Measurements from ENCODE around the gene ULK3. TPM values are rescaled to one million over a fixed set of nuclear protein-coding genes. Genes with fewer than 3 reads are reported as not detected.

ULK3 gene
- total and polyA plus RNA-seq, 11 donors: 22.6 to 39.3 (median 29.3) TPM

- TF ChIP-seq POLR2A (IDR thresholded peaks at IDR 0.05) (no peak), CTCF (IDR thresholded peaks at IDR 0.05) (no peak)
- 86 to 89% (median 88%) methylated on average over 5 of the region's 5 CpGs for WGBS, 4 donors
- intact Hi-C loops (cut with DNase I): no loop called here
- peaks cover 0 to 45% (median 12%) of the 10 kb centered on the region in 12 donors for H3K4me1 ChIP-seq
- no peaks in the 10 kb centered on the region for H3K27me3 ChIP-seq
- no peak overlapping the region for H3K4me3 ChIP-seq
- no peak for ATAC-seq
- peak overlapping the region in 1 of 12 donors; percentile 49 for H3K27ac ChIP-seq
- peaks cover 0 to 4% (median 0%) of the 10 kb centered on the region in 12 donors for H3K9me3 ChIP-seq
- DNase-seq: peak in 1 of 5 donors; percentile 2
- no peaks in the 10 kb centered on the region for H3K36me3 ChIP-seq
These were observed 42.5 kb upstream of the ULK3 start for GRCh38 chr15:74885461-74885860.

- H3K27me3 ChIP-seq: no peaks in the 10 kb centered on the region
- peaks cover 0 to 41% (median 10%) of the 10 kb centered on the region in 12 donors for H3K4me1 ChIP-seq
- H3K36me3 ChIP-seq: no peaks in the 10 kb centered on the region
- no peak for ATAC-seq
- H3K9me3 ChIP-seq: peaks cover 0 to 4% (median 0%) of the 10 kb centered on the region in 12 donors
- peak in 1 of 5 donors; percentile 5 for DNase-seq
- 78 to 86% (median 81%) methylated on average over 4 of the region's 4 CpGs for WGBS, 4 donors
- intact Hi-C loops (cut with DNase I): no loop called here
- no peak for TF ChIP-seq CTCF (IDR thresholded peaks at IDR 0.05)
- TF ChIP-seq POLR2A (IDR thresholded peaks at IDR 0.05): no peak
- peak overlapping the region in 1 of 12 donors; percentile 27 for H3K27ac ChIP-seq
- H3K4me3 ChIP-seq: no peak overlapping the region
These were observed 41.7 kb upstream of the ULK3 start for GRCh38 chr15:74884428-74885223.

- ATAC-seq (no peak), DNase-seq (no peak)
- Histone ChIP-seq H3K4me3 (no peak overlapping the region), H3K27me3 (no peaks in the 10 kb centered on the region), H3K27ac (no peak overlapping the region), H3K9me3 (peaks cover 0 to 4% (median 0%) of the 10 kb centered on the region in 12 donors), H3K36me3 (no peaks in the 10 kb centered on the region), H3K4me1 (peaks cover 0 to 29% (median 0%) of the 10 kb centered on the region in 12 donors)
- intact Hi-C loops (cut with DNase I): no loop called here
- TF ChIP-seq CTCF (IDR thresholded peaks at IDR 0.05) (no peak), POLR2A (IDR thresholded peaks at IDR 0.05) (no peak)
- 90 to 97% (median 96%) methylated on average over 6 of the region's 6 CpGs for WGBS, 4 donors
These were observed 39.6 kb upstream of the ULK3 start for GRCh38 chr15:74882528-74882927.

DNA sequence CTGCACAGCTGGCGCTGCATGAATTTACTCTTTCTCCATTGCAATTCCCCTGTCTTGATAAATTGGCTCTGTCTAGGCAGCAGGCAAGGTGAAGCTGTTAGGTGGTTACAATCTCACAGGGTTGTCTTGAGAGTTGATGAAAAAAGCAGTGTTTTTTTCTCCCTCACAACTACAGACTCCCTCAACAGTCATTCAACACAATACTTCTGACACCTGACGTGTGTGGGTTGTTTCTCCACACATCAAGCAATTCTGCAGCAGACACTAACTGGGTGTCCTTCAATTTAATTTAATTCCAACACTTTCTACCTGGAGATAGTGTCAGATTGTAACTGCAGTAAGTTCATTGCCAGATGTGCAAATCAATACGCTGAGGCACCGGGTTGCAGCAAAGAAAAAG, 35.3 kb upstream of the ULK3 start:
- Histone ChIP-seq H3K36me3 (no peaks in the 10 kb centered on the region), H3K9me3 (peaks cover 0 to 4% (median 0%) of the 10 kb centered on the region in 12 donors), H3K27me3 (no peaks in the 10 kb centered on the region), H3K4me3 (no peak overlapping the region), H3K4me1 (peaks cover 0 to 9% (median 0%) of the 10 kb centered on the region in 12 donors), H3K27ac (no peak overlapping the region)
- ATAC-seq (no peak), DNase-seq (no peak)
- no peak for TF ChIP-seq CTCF (IDR thresholded peaks at IDR 0.05)
- TF ChIP-seq POLR2A (IDR thresholded peaks at IDR 0.05): no peak
- intact Hi-C loops (cut with DNase I): no loop called here
- WGBS, 4 donors: 73 to 86% (median 82%) methylated on average over 4 of the region's 4 CpGs

Data from heart left ventricle (tissue), 16 donors.